ENCODE measurements around the gene TRAPPC3. TPM values are rescaled to one million over a fixed set of nuclear protein-coding genes. Genes with fewer than 3 reads are reported as not detected.

TRAPPC3 gene
- total and polyA plus RNA-seq, 7 donors, result 75.1 to 177 (median 108) TPM

DNA sequence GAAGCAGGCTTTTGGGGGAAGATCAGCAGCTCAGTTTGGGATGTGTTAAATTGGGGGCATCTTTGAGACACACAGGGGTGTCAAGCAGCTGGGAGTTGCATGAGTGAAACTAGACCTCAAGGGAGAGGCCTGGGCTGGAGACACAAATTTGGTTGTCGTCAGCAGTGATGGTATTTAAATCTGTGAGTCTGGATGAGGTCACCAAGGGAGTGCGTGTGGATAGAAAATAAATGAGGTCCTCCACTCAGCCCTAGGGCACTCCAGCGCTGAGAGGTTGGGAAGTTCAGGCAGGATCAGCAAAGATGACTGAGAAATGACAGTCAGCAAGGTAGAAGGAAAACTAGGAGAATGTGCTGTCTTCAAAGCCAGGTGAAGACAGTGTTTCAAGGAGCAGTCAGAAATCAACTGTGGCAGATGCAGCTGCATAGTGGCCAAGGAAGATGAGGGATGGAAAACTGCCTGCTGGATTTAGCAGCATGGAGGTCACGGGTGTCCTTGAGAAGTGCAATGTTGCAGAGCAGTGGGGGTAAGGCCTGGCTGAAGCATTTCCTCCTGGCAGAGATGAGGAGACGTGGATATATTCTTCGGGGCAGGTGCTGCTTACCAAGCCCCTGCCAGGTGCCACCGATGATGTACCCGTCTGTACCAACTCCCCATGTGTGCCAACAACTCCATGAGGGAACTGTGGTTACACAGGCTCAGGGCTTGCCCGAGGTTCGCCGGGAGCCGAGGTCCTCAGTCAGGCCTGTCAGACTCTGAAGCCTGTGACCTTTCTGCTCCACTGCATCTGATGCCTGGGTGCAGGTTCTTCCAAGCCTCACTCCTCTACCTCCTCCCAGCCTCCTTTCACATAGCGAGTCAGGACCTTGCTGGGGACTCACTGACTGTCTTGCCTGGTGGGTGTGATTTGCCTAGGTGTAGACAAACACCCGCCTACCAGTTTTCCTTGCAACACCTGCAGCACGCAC, 17.9 kb upstream of the TRAPPC3 start:
- TF ChIP-seq POLR2AphosphoS5 (IDR thresholded peaks at IDR 0.05), result no peak
- Histone ChIP-seq H3K4me3 (no peak overlapping the region), H3K27ac (peak overlapping the region; percentile 45 to 100 (median 84)), H3K9me3 (no peaks in the 10 kb centered on the region), H3K27me3 (no peaks in the 10 kb centered on the region), H3K4me1 (peaks cover 0 to 94% (median 82%) of the 10 kb centered on the region in 4 donors), H3K36me3 (peaks cover 8 to 25% (median 19%) of the 10 kb centered on the region in 4 donors)
- intact Hi-C loops (cut with DNase I), result no loop called here
- DNase-seq, result no peak
- WGBS, 2 donors, result 81 to 91% methylated on average over 15 of the region's 15 CpGs

DNA sequence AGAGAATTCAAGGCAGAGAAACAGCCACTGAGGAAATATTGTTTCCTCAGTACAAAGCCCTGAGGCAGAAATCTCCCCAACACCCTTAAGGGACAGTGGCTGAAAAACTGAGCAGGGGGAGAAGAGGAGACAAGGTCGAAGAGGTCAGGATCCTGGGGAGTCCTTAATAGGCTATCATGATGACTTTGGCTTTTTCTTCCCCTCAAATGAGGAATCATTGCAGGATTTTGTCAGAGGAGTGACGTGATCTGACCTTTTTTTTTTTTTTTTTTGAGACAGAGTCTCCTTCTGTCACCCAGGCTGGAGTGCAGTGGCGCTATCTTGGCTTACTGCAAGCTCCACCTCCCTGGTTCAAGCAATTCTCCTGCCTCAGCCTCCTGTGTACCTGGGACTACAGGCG, 16.9 kb upstream of the TRAPPC3 start:
- no peak for TF ChIP-seq POLR2AphosphoS5 (IDR thresholded peaks at IDR 0.05)
- TF ChIP-seq EP300 (IDR thresholded peaks at IDR 0.05), result no peak
- no peak for TF ChIP-seq POLR2A (IDR thresholded peaks at IDR 0.05)
- Histone ChIP-seq H3K27ac (peak overlapping the region; percentile 45 to 100 (median 84)), H3K36me3 (peaks cover 0 to 14% (median 9%) of the 10 kb centered on the region in 4 donors), H3K4me3 (no peak overlapping the region), H3K4me1 (peaks cover 0 to 100% (median 90%) of the 10 kb centered on the region in 4 donors), H3K27me3 (no peaks in the 10 kb centered on the region), H3K9me3 (no peaks in the 10 kb centered on the region)
- DNase-seq, result no peak
- 69 to 85% methylated on average over 4 of the region's 4 CpGs for WGBS, 2 donors
- intact Hi-C loops (cut with DNase I), result no loop called here

DNA sequence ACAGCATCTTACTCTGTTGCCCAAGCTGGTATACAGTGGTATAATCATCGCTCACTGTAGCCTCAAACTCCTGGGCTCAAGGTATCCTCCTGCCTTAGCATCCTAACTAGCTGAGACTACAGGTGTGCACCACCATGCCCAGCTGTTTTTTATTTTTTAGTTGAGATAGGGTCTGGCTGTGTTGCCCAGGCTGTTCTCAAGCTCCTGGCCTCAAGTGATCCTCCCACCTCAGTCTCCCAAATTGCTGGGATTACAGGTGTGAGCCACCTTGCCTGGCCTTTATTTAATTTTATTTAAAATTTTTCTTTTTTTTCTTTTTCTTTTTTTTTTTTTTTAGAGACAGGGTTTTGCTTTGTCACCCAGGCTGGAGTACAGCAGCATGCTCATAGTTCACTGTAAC, 15.9 kb upstream of the TRAPPC3 start:
- intact Hi-C loops (cut with DNase I), result no loop called here
- TF ChIP-seq POLR2A (IDR thresholded peaks at IDR 0.05), result no peak
- TF ChIP-seq, protein P1, sequence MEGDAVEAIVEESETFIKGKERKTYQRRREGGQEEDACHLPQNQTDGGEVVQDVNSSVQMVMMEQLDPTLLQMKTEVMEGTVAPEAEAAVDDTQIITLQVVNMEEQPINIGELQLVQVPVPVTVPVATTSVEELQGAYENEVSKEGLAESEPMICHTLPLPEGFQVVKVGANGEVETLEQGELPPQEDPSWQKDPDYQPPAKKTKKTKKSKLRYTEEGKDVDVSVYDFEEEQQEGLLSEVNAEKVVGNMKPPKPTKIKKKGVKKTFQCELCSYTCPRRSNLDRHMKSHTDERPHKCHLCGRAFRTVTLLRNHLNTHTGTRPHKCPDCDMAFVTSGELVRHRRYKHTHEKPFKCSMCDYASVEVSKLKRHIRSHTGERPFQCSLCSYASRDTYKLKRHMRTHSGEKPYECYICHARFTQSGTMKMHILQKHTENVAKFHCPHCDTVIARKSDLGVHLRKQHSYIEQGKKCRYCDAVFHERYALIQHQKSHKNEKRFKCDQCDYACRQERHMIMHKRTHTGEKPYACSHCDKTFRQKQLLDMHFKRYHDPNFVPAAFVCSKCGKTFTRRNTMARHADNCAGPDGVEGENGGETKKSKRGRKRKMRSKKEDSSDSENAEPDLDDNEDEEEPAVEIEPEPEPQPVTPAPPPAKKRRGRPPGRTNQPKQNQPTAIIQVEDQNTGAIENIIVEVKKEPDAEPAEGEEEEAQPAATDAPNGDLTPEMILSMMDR (IDR thresholded peaks at IDR 0.05), result no peak
- TF ChIP-seq POLR2AphosphoS5 (IDR thresholded peaks at IDR 0.05), result no peak
- no peak for TF ChIP-seq EP300 (IDR thresholded peaks at IDR 0.05)
- H3K36me3 ChIP-seq, result peaks cover 0 to 7% (median 4%) of the 10 kb centered on the region in 4 donors
- H3K9me3 ChIP-seq, result no peaks in the 10 kb centered on the region
- peaks cover 0 to 100% (median 93%) of the 10 kb centered on the region in 4 donors for H3K4me1 ChIP-seq
- 58 to 98% methylated on average over 1 of the region's 1 CpG for WGBS, 2 donors
- H3K4me3 ChIP-seq, result no peak overlapping the region
- no peak for DNase-seq
- H3K27ac ChIP-seq, result peak overlapping the region; percentile 45 to 100 (median 84)
- H3K27me3 ChIP-seq, result no peaks in the 10 kb centered on the region

DNA sequence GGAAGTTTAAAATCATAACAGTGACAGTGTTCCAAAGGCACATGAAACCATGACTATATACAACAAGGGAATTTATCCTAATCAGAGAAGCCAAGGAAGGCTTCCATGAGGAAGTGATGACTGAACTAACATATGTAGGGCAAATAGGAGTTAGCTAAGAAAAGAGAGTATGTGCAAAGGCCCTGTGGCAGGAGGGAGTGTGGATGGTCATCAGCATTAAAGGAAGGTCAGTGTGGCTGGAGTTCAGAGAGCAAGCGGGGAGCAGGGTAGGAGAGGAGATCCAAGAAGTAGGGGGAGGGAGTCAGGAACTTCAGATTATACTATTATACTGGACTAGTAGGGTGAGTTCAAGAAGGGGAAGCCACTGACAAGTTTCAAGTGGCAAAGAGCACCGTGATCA, 15.1 kb upstream of the TRAPPC3 start:
- H3K27me3 ChIP-seq, result no peaks in the 10 kb centered on the region
- peaks cover 0 to 7% (median 4%) of the 10 kb centered on the region in 4 donors for H3K36me3 ChIP-seq
- 88 to 97% methylated on average over 2 of the region's 2 CpGs for WGBS, 2 donors
- TF ChIP-seq EP300 (IDR thresholded peaks at IDR 0.05), result no peak
- TF ChIP-seq, protein P1 (IDR thresholded peaks at IDR 0.05), result no peak
- no peak for TF ChIP-seq POLR2AphosphoS5 (IDR thresholded peaks at IDR 0.05)
- no peak for TF ChIP-seq POLR2A (IDR thresholded peaks at IDR 0.05)
- H3K4me1 ChIP-seq, result peaks cover 0 to 100% (median 94%) of the 10 kb centered on the region in 4 donors
- H3K27ac ChIP-seq, result peak overlapping the region in 3 of 4 donors; percentile 61 to 100 (median 98)
- H3K4me3 ChIP-seq, result no peak overlapping the region
- intact Hi-C loops (cut with DNase I), result no loop called here
- DNase-seq, result no peak
- no peaks in the 10 kb centered on the region for H3K9me3 ChIP-seq

DNA sequence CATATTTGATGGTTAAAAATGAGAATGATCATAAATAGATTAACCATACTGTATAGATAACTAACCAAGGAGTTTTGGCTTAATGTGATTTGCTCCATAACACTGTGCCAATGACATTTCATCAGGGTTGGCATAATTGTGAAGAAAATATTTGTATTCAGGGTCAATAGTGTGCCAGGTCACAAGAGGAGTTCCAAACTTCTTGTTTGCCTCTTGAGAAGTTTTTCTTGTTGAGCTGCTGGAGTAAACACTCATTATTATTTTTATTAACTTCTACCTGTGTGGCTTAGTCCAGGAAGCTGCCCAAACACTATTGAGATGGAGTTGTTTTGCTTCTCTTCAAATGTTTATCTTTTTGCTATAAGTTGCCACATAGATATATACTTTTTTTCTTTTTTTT, 14.1 kb upstream of the TRAPPC3 start:
- peak overlapping the region; percentile 98 to 100 (median 100) for H3K27ac ChIP-seq
- H3K27me3 ChIP-seq, result no peaks in the 10 kb centered on the region
- H3K4me3 ChIP-seq, result no peak overlapping the region
- DNase-seq, result no peak
- H3K36me3 ChIP-seq, result peaks cover 0 to 7% (median 4%) of the 10 kb centered on the region in 4 donors
- intact Hi-C loops (cut with DNase I), result no loop called here
- TF ChIP-seq, protein P1 (IDR thresholded peaks at IDR 0.05), result no peak
- TF ChIP-seq POLR2AphosphoS5 (IDR thresholded peaks at IDR 0.05) (no peak), POLR2A (IDR thresholded peaks at IDR 0.05) (no peak), EP300 (IDR thresholded peaks at IDR 0.05) (no peak)
- H3K9me3 ChIP-seq, result no peaks in the 10 kb centered on the region
- peaks cover 0 to 100% (median 96%) of the 10 kb centered on the region in 4 donors for H3K4me1 ChIP-seq
